ENCODE measurements around the gene ZNF100.

DNA sequence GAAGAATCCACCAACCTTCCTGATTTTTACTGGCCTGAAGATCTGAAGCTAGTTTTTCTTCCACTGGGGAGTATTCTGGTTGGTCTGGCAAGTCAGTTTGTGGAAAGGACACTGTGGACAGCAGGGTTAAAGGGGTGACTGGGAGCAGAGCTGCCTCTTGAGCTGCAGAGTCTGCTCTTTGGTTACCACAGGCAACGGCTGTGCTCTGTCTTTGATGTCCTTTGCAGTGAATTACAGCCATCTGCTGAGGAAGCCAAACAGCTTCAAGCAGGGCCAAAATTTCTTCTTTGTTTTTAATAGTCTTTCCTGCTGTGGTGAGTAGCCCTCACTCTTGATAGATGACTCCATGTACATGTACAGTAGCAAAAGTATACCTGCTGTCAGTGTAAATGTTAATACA is 75.7 kb downstream of the ZNF100 start:
- no peak for TF ChIP-seq POLR2AphosphoS5 (IDR thresholded peaks at IDR 0.05; ENCODE audit: low read depth, low read length)
- no peak for TF ChIP-seq TAF1 (IDR thresholded peaks at IDR 0.05; ENCODE audit: borderline replicate concordance, insufficient read depth, low read length)
- TF ChIP-seq SIN3A (IDR thresholded peaks at IDR 0.05; ENCODE audit: borderline replicate concordance, insufficient read depth, low read length) = no peak
- TF ChIP-seq, protein P1, sequence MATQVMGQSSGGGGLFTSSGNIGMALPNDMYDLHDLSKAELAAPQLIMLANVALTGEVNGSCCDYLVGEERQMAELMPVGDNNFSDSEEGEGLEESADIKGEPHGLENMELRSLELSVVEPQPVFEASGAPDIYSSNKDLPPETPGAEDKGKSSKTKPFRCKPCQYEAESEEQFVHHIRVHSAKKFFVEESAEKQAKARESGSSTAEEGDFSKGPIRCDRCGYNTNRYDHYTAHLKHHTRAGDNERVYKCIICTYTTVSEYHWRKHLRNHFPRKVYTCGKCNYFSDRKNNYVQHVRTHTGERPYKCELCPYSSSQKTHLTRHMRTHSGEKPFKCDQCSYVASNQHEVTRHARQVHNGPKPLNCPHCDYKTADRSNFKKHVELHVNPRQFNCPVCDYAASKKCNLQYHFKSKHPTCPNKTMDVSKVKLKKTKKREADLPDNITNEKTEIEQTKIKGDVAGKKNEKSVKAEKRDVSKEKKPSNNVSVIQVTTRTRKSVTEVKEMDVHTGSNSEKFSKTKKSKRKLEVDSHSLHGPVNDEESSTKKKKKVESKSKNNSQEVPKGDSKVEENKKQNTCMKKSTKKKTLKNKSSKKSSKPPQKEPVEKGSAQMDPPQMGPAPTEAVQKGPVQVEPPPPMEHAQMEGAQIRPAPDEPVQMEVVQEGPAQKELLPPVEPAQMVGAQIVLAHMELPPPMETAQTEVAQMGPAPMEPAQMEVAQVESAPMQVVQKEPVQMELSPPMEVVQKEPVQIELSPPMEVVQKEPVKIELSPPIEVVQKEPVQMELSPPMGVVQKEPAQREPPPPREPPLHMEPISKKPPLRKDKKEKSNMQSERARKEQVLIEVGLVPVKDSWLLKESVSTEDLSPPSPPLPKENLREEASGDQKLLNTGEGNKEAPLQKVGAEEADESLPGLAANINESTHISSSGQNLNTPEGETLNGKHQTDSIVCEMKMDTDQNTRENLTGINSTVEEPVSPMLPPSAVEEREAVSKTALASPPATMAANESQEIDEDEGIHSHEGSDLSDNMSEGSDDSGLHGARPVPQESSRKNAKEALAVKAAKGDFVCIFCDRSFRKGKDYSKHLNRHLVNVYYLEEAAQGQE (IDR thresholded peaks at IDR 0.05; ENCODE audit: insufficient read depth in 1 of 2, low read depth in 2 of 2, low read length in 2 of 2) = no peak
- TF ChIP-seq FOXP2 (optimal IDR thresholded peaks at IDR 0.05; ENCODE audit: borderline replicate concordance, extremely low read depth, extremely low read length, insufficient read depth) = no peak
